Measurements from ENCODE around the gene BCAS2.

BCAS2 gene

GRCh38 chr1:114549137-114549536, 32.3 kb downstream of the BCAS2 start:
- Histone ChIP-seq H3K4me3 (ENCODE audit: low read length) (no peak overlapping the region), H3F3A (ENCODE audit: control insufficient read depth, insufficient read depth) (no peaks in the 10 kb centered on the region), H3K9me3 (ENCODE audit: control insufficient read depth, insufficient read depth, low read length) (no peaks in the 10 kb centered on the region), H4K20me1 (ENCODE audit: control insufficient read depth, insufficient read depth, low read depth, low read length) (no peaks in the 10 kb centered on the region), H3K4me1 (ENCODE audit: control insufficient read depth, low read length) (no peaks in the 10 kb centered on the region), H3K79me2 (ENCODE audit: control insufficient read depth, low read length) (no peaks in the 10 kb centered on the region), H3K27ac (ENCODE audit: low read depth, low read length) (no peak overlapping the region), H3K36me3 (ENCODE audit: control insufficient read depth, low read length) (no peaks in the 10 kb centered on the region), H3K27me3 (ENCODE audit: control insufficient read depth, low read length) (no peaks in the 10 kb centered on the region), H3K4me2 (ENCODE audit: low read length) (no peak overlapping the region), H3K9me2 (replicated peaks; ENCODE audit: control insufficient read depth, low read length) (no peaks in the 10 kb centered on the region)
- TF ChIP-seq CTCF (IDR thresholded peaks at IDR 0.05; ENCODE audit: low read depth, low read length, poor library complexity, severe bottlenecking), result no peak

GRCh38 chr1:114547076-114547475, 34.3 kb downstream of the BCAS2 start:
- Histone ChIP-seq H3K4me1 (ENCODE audit: control insufficient read depth, low read length) (no peaks in the 10 kb centered on the region), H3K4me2 (ENCODE audit: low read length) (no peak overlapping the region), H4K20me1 (ENCODE audit: control insufficient read depth, insufficient read depth, low read depth, low read length) (no peaks in the 10 kb centered on the region), H3K27me3 (ENCODE audit: control insufficient read depth, low read length) (no peaks in the 10 kb centered on the region), H3K79me2 (ENCODE audit: control insufficient read depth, low read length) (no peaks in the 10 kb centered on the region), H3K27ac (ENCODE audit: low read depth, low read length) (no peak overlapping the region), H3K9me2 (replicated peaks; ENCODE audit: control insufficient read depth, low read length) (no peaks in the 10 kb centered on the region), H3F3A (ENCODE audit: control insufficient read depth, insufficient read depth) (no peaks in the 10 kb centered on the region), H3K9me3 (ENCODE audit: control insufficient read depth, insufficient read depth, low read length) (no peaks in the 10 kb centered on the region), H3K4me3 (ENCODE audit: low read length) (no peak overlapping the region), H3K36me3 (ENCODE audit: control insufficient read depth, low read length) (no peaks in the 10 kb centered on the region)
- TF ChIP-seq CTCF (IDR thresholded peaks at IDR 0.05; ENCODE audit: low read depth, low read length, poor library complexity, severe bottlenecking) (no peak), EZH2phosphoT487 (IDR thresholded peaks at IDR 0.05; ENCODE audit: borderline replicate concordance, low read length) (no peak)

- Histone ChIP-seq H3K4me1 (ENCODE audit: control insufficient read depth, low read length) (no peaks in the 10 kb centered on the region), H3F3A (ENCODE audit: control insufficient read depth, insufficient read depth) (no peaks in the 10 kb centered on the region), H3K9me2 (replicated peaks; ENCODE audit: control insufficient read depth, low read length) (no peaks in the 10 kb centered on the region), H3K27ac (ENCODE audit: low read depth, low read length) (no peak overlapping the region), H4K20me1 (ENCODE audit: control insufficient read depth, insufficient read depth, low read depth, low read length) (no peaks in the 10 kb centered on the region), H3K27me3 (ENCODE audit: control insufficient read depth, low read length) (no peaks in the 10 kb centered on the region), H3K79me2 (ENCODE audit: control insufficient read depth, low read length) (no peaks in the 10 kb centered on the region), H3K4me2 (ENCODE audit: low read length) (no peak overlapping the region), H3K36me3 (ENCODE audit: control insufficient read depth, low read length) (no peaks in the 10 kb centered on the region), H3K9me3 (ENCODE audit: control insufficient read depth, insufficient read depth, low read length) (no peaks in the 10 kb centered on the region), H3K4me3 (ENCODE audit: low read length) (no peak overlapping the region)
- TF ChIP-seq CTCF (IDR thresholded peaks at IDR 0.05; ENCODE audit: low read depth, low read length, poor library complexity, severe bottlenecking) (no peak), EZH2phosphoT487 (IDR thresholded peaks at IDR 0.05; ENCODE audit: borderline replicate concordance, low read length) (no peak)
Measured at GRCh38 chr1:114545796-114546195, 35.6 kb downstream of the BCAS2 start.

- Histone ChIP-seq H3K9me2 (replicated peaks; ENCODE audit: control insufficient read depth, low read length) (no peaks in the 10 kb centered on the region), H3K79me2 (ENCODE audit: control insufficient read depth, low read length) (no peaks in the 10 kb centered on the region), H3K4me2 (ENCODE audit: low read length) (no peak overlapping the region), H3K4me1 (ENCODE audit: control insufficient read depth, low read length) (no peaks in the 10 kb centered on the region), H4K20me1 (ENCODE audit: control insufficient read depth, insufficient read depth, low read depth, low read length) (no peaks in the 10 kb centered on the region), H3K27me3 (ENCODE audit: control insufficient read depth, low read length) (0 out of 2 replicates have a peak, but pooled peaks cover 2% of the 10 kb centered on the region), H3F3A (ENCODE audit: control insufficient read depth, insufficient read depth) (no peaks in the 10 kb centered on the region), H3K9me3 (ENCODE audit: control insufficient read depth, insufficient read depth, low read length) (no peaks in the 10 kb centered on the region), H3K4me3 (ENCODE audit: low read length) (no peak overlapping the region), H3K27ac (ENCODE audit: low read depth, low read length) (no peak overlapping the region), H3K36me3 (ENCODE audit: control insufficient read depth, low read length) (no peaks in the 10 kb centered on the region)
- TF ChIP-seq CTCF (IDR thresholded peaks at IDR 0.05; ENCODE audit: low read depth, low read length, poor library complexity, severe bottlenecking), result no peak
- TF ChIP-seq EZH2phosphoT487 (IDR thresholded peaks at IDR 0.05; ENCODE audit: borderline replicate concordance, low read length), result no peak
Measured at GRCh38 chr1:114545315-114545714, 36.1 kb downstream of the BCAS2 start.

All from DOHH2 (cell line).